ENCODE results near the gene SHB.
"Not testable (repeated sequence)": the region's sequence is repeated elsewhere in the genome, so short reads cannot be mapped to it uniquely, and the experiment has no call there.

Gene SHB

GRCh38 chr9:37913480-37914153 is 155.4 kb downstream of the SHB start:
- FAIRE-seq, result peak; percentile 37

GRCh38 chr9:37911271-37911681 is 157.8 kb downstream of the SHB start:
- no peak for FAIRE-seq

- FAIRE-seq, result no peak
Observed at GRCh38 chr9:37910271-37910670, 158.8 kb downstream of the SHB start.

GRCh38 chr9:37909836-37910235 is 159.2 kb downstream of the SHB start:
- not testable (repeated sequence) for FAIRE-seq

GRCh38 chr9:37909326-37909725 is 159.7 kb downstream of the SHB start:
- no peak for FAIRE-seq

GRCh38 chr9:37908698-37909186 is 160.3 kb downstream of the SHB start:
- no peak for FAIRE-seq

GRCh38 chr9:37908283-37908682 is 160.7 kb downstream of the SHB start:
- FAIRE-seq, result no peak

- no peak for FAIRE-seq
Observed at GRCh38 chr9:37906312-37907239, 162.5 kb downstream of the SHB start.

- FAIRE-seq, result no peak
Observed at GRCh38 chr9:37905776-37906175, 163.3 kb downstream of the SHB start.

GRCh38 chr9:37905131-37905505 is 163.9 kb downstream of the SHB start:
- no peak for FAIRE-seq

GRCh38 chr9:37904445-37905130 is 164.4 kb downstream of the SHB start:
- FAIRE-seq, result no peak

GRCh38 chr9:37903647-37904444 is 165.2 kb downstream of the SHB start, which contains the start of gene SLC25A51:
Gene SLC25A51, minus strand, starts transcription at chr9:37904127. Its CDS starts 15,577 bp downstream, at chr9:37888550.
- no peak for FAIRE-seq

- FAIRE-seq, result no peak
Observed at GRCh38 chr9:37902796-37903646, 166.0 kb downstream of the SHB start.

- FAIRE-seq, result no peak
Observed at GRCh38 chr9:37902131-37902530, 166.9 kb downstream of the SHB start.

- no peak for FAIRE-seq
Observed at GRCh38 chr9:37899041-37899440, 170.0 kb downstream of the SHB start.

GRCh38 chr9:37897665-37898064 is 171.4 kb downstream of the SHB start:
- FAIRE-seq, result no peak

GRCh38 chr9:37892063-37892462 is 177.0 kb downstream of the SHB start:
- no peak for FAIRE-seq

- FAIRE-seq, result not testable (repeated sequence)
Observed at GRCh38 chr9:37891042-37891441, 178.0 kb downstream of the SHB start.

GRCh38 chr9:37889536-37889935 is 179.5 kb downstream of the SHB start:
- FAIRE-seq, result no peak

GRCh38 chr9:37887977-37888583 is 180.9 kb downstream of the SHB start:
- FAIRE-seq, result not testable (repeated sequence)

GRCh38 chr9:37880916-37881479 is 188.0 kb downstream of the SHB start:
- FAIRE-seq, result no peak

Data from A204.1 (cell line).